GM12892 (cell line): Measurements from ENCODE around the gene SORBS2.

Source experiments
- POLR2AphosphoS5 ChIP-seq: IDR thresholded peaks from 2 replicates; pipeline ENCODE4 v1.6.1; 2011; ENCODE audit warnings: low read depth, low read length, control low read depth
- TAF1 ChIP-seq: IDR thresholded peaks from 2 replicates; pipeline ENCODE4 v1.6.1; 2011; ENCODE audit warnings: low read depth, mild to moderate bottlenecking, control low read depth, low read length, borderline replicate concordance

DNA sequence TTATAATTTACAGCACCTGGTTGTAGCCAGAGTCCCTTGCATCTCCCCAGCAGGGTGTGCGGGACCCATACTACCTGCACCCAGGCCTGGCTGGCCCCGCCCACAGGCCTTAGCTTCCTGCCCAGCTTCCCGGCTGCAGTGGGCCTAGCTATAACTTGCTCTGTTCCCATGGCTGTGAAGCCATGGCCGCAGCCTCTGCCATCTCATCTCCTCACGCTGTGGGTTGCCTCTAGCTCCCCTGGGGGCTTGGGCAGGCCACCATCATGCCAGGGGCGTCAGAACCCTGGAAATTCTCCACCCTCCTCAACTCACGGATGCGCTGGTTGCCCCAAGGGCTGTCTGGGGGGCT, 26.1 kb upstream of the SORBS2 start:
- TF ChIP-seq TAF1 (no peak), POLR2AphosphoS5 (no peak)
